Fibroblast of lung (primary cell): ENCODE measurements around the gene STXBP6.

Experiments
- EZH2 ChIP-seq: IDR thresholded peaks from 2 replicates; pipeline ENCODE4 v1.5.1; 2012; ENCODE audit warnings: low read length, control low read depth, mild to moderate bottlenecking; ENCODE audit errors: missing control alignments
- TF ChIP-seq, protein P1 (sequence below), 2 donors: IDR thresholded peaks in 1 of 2; conservative IDR thresholded peaks in 1 of 2; 1 replicate in 1 of 2; 2 replicates in 1 of 2; pipeline ENCODE4 v1.5.1; 2011 to 2012; ENCODE audit warnings: low read length in 2 of 2, control low read depth in 1 of 2, inconsistent platforms in 1 of 2, low read depth in 1 of 2, mild to moderate bottlenecking in 1 of 2

- TF ChIP-seq, protein P1, sequence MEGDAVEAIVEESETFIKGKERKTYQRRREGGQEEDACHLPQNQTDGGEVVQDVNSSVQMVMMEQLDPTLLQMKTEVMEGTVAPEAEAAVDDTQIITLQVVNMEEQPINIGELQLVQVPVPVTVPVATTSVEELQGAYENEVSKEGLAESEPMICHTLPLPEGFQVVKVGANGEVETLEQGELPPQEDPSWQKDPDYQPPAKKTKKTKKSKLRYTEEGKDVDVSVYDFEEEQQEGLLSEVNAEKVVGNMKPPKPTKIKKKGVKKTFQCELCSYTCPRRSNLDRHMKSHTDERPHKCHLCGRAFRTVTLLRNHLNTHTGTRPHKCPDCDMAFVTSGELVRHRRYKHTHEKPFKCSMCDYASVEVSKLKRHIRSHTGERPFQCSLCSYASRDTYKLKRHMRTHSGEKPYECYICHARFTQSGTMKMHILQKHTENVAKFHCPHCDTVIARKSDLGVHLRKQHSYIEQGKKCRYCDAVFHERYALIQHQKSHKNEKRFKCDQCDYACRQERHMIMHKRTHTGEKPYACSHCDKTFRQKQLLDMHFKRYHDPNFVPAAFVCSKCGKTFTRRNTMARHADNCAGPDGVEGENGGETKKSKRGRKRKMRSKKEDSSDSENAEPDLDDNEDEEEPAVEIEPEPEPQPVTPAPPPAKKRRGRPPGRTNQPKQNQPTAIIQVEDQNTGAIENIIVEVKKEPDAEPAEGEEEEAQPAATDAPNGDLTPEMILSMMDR (conservative IDR thresholded peaks at IDR 0.05 in 1 of 2, IDR thresholded peaks at IDR 0.05 in 1 of 2; ENCODE audit: low read depth in 1 of 2, low read length in 2 of 2) = no peak
- TF ChIP-seq EZH2 = no peak
Observed at GRCh38 chr14:24838945-24839616, 210.9 kb downstream of the STXBP6 start.
